ENCODE measurements around the gene GPD1. TPM values are rescaled to one million over a fixed set of nuclear protein-coding genes. Genes with fewer than 3 reads are reported as not detected.
A peak's percentile ranks its signal among the peaks of the same experiment; 100 is the strongest.

GPD1 gene
- total and polyA plus RNA-seq, 10 donors, result 0.13 to 0.79 (median 0.48) TPM; not detected in 1

DNA sequence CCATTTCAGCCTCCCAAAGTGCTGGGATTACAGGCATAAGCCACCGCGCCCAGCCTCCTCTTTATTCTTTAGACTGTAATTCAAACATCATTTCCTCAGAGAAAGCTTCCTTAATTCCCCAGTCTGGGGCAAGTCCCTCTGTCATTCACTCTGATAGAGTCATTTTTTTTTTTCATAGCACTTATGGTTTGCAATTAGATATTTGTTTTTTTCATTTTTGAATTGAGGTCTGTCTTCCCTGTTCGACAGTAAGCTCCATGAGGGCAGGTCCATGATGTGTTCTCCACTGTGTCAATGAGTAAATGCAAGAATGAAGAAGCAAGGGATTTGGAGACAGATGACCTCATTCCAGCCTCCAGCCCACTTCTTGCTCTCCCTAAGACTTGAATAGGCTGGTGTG, 34.3 kb upstream of the GPD1 start:
- Histone ChIP-seq H3K4me1 (peaks cover 0 to 11% (median 6%) of the 10 kb centered on the region in 6 donors), H3K27ac (no peak overlapping the region), H3K27me3 (replicated peaks in 1 of 7) (peaks cover 0 to 14% (median 0%) of the 10 kb centered on the region in 7 donors), H3K9me3 (no peaks in the 10 kb centered on the region), H3K4me3 (no peak overlapping the region), H3K36me3 (no peaks in the 10 kb centered on the region)
- WGBS, 5 donors, result 88 to 97% (median 93%) methylated on average over 3 of the region's 3 CpGs
- intact Hi-C loops (cut with DNase I; ENCODE audit: low total_unique reads), result loop anchor here (10.0 kb wide), 1 partner anchor 205 kb away; no protein-coding TSS in a partner anchor
- no peak for TF ChIP-seq POLR2A (IDR thresholded peaks at IDR 0.05)
- TF ChIP-seq POLR2AphosphoS5 (IDR thresholded peaks at IDR 0.05), result no peak
- TF ChIP-seq, protein P1, sequence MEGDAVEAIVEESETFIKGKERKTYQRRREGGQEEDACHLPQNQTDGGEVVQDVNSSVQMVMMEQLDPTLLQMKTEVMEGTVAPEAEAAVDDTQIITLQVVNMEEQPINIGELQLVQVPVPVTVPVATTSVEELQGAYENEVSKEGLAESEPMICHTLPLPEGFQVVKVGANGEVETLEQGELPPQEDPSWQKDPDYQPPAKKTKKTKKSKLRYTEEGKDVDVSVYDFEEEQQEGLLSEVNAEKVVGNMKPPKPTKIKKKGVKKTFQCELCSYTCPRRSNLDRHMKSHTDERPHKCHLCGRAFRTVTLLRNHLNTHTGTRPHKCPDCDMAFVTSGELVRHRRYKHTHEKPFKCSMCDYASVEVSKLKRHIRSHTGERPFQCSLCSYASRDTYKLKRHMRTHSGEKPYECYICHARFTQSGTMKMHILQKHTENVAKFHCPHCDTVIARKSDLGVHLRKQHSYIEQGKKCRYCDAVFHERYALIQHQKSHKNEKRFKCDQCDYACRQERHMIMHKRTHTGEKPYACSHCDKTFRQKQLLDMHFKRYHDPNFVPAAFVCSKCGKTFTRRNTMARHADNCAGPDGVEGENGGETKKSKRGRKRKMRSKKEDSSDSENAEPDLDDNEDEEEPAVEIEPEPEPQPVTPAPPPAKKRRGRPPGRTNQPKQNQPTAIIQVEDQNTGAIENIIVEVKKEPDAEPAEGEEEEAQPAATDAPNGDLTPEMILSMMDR (IDR thresholded peaks at IDR 0.05 in 8 of 11, conservative IDR thresholded peaks at IDR 0.05 in 3 of 11), result no peak
- peak; percentile 4 for DNase-seq

- WGBS, 5 donors, result 36 to 41% (median 38%) methylated on average over 8 to 9 of the region's 9 CpGs
- intact Hi-C loops (cut with DNase I; ENCODE audit: low total_unique reads), result no loop called here
These were observed 33.3 kb upstream of the GPD1 start for GRCh38 chr12:50070314-50071060.

GRCh38 chr12:50072198-50072907, 31.5 kb upstream of the GPD1 start:
- TF ChIP-seq POLR2A (IDR thresholded peaks at IDR 0.05) (no peak), POLR2AphosphoS5 (IDR thresholded peaks at IDR 0.05) (no peak)
- TF ChIP-seq, protein P1 (IDR thresholded peaks at IDR 0.05 in 8 of 11, conservative IDR thresholded peaks at IDR 0.05 in 3 of 11), result no peak
- H3K4me3 ChIP-seq, result no peak overlapping the region
- H3K36me3 ChIP-seq, result no peaks in the 10 kb centered on the region
- intact Hi-C loops (cut with DNase I; ENCODE audit: low total_unique reads), result no loop called here
- peaks cover 3 to 18% (median 9%) of the 10 kb centered on the region in 6 donors for H3K4me1 ChIP-seq
- WGBS, 5 donors, result 58 to 70% (median 63%) methylated on average over 10 of the region's 10 CpGs
- no peak overlapping the region for H3K27ac ChIP-seq
- DNase-seq, result peak; percentile 46
- H3K27me3 ChIP-seq (replicated peaks in 1 of 7), result peaks cover 0 to 7% (median 0%) of the 10 kb centered on the region in 7 donors
- H3K9me3 ChIP-seq, result no peaks in the 10 kb centered on the region

More at GRCh38 chr12:50070314-50071060, 33.3 kb upstream of the GPD1 start:
- Histone ChIP-seq H3K4me3 (peak overlapping the region in 1 of 8 donors; percentile 37), H3K27me3 (replicated peaks in 1 of 7) (peaks cover 0 to 7% (median 0%) of the 10 kb centered on the region in 7 donors), H3K9me3 (no peaks in the 10 kb centered on the region), H3K27ac (no peak overlapping the region), H3K4me1 (peaks cover 3 to 15% (median 9%) of the 10 kb centered on the region in 6 donors), H3K36me3 (no peaks in the 10 kb centered on the region)
- TF ChIP-seq POLR2AphosphoS5 (IDR thresholded peaks at IDR 0.05) (peak in 1 of 3 donors; percentile 8), POLR2A (IDR thresholded peaks at IDR 0.05) (no peak)
- TF ChIP-seq, protein P1 (IDR thresholded peaks at IDR 0.05 in 8 of 11, conservative IDR thresholded peaks at IDR 0.05 in 3 of 11), result peak; percentile 72 to 97 (median 92)
- peak; percentile 89 for DNase-seq

DNA sequence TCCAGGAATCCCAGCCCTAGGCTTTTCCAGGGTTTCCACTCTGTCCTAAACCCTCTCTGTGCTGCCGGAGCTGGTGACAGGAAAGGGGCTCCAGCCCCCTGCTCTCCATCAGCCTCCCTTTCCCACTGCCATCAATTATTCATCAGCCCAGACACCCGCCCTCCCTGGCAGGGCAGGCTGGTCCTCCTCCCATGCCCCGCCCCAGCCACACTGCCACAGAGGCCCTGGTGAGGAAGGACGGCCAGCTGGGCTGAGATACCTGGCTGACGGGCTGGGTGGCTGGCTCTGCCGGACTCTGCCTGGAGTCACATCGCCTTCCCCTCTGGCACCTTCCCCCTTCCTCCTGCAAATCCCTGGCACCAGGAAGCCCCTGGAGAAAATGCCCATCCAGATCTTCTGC, 30.6 kb upstream of the GPD1 start:
- Histone ChIP-seq H3K4me1 (peaks cover 3 to 18% (median 9%) of the 10 kb centered on the region in 6 donors), H3K4me3 (no peak overlapping the region), H3K27ac (no peak overlapping the region), H3K27me3 (replicated peaks in 1 of 7) (peaks cover 0 to 7% (median 0%) of the 10 kb centered on the region in 7 donors), H3K9me3 (no peaks in the 10 kb centered on the region), H3K36me3 (no peaks in the 10 kb centered on the region)
- no peak for TF ChIP-seq POLR2A (IDR thresholded peaks at IDR 0.05)
- TF ChIP-seq POLR2AphosphoS5 (IDR thresholded peaks at IDR 0.05), result no peak
- TF ChIP-seq, protein P1 (IDR thresholded peaks at IDR 0.05 in 8 of 11, conservative IDR thresholded peaks at IDR 0.05 in 3 of 11), result no peak
- DNase-seq, result peak; percentile 66
- WGBS, 5 donors, result 67 to 85% (median 81%) methylated on average over 7 of the region's 7 CpGs
- intact Hi-C loops (cut with DNase I; ENCODE audit: low total_unique reads), result no loop called here

All from spleen (tissue), 11 donors.